Spleen (tissue), 13 donors: ENCODE results near the gene CCDC195. TPM values are rescaled to one million over a fixed set of nuclear protein-coding genes. Genes with fewer than 3 reads are reported as not detected.

Experiments used
- DNase-seq: peaks from one replicate; pipeline ENCODE4 v3.0.0-alpha.2; 2020
- H3K27ac ChIP-seq, 8 donors: fragments of 200-600 bp; sonication (generic) in 7 of 8; 1 replicate in 4 of 8; 2 replicates in 4 of 8; pipeline versions ENCODE4 v1.5.0 to v1.8.0; 2016 to 2021; ENCODE audit warnings: inconsistent platforms in 4 of 8, mild to moderate bottlenecking in 4 of 8, moderate library complexity in 1 of 8
- H3K27me3 ChIP-seq, 7 donors: fragments of 200-600 bp; sonication (generic) in 6 of 7; replicated peaks in 1 of 7; 1 replicate in 4 of 7; 2 replicates in 3 of 7; pipeline versions ENCODE4 v1.5.0 to v1.8.0; 2016 to 2021; ENCODE audit warnings: inconsistent platforms in 3 of 7, mild to moderate bottlenecking in 1 of 7
- H3K36me3 ChIP-seq, 6 donors: fragments of 200-600 bp; sonication (generic) in 5 of 6; 1 replicate in 4 of 6; 2 replicates in 2 of 6; pipeline versions ENCODE4 v1.5.0 to v1.8.0; 2016 to 2021; ENCODE audit warnings: inconsistent platforms in 2 of 6
- H3K4me1 ChIP-seq, 6 donors: fragments of 200-600 bp; sonication (generic) in 5 of 6; 1 replicate in 3 of 6; 2 replicates in 3 of 6; pipeline versions ENCODE4 v1.5.0 to v1.8.0; 2016 to 2021; ENCODE audit warnings: inconsistent platforms in 3 of 6
- H3K4me3 ChIP-seq, 8 donors: fragments of 200-600 bp; sonication (generic) in 7 of 8; 1 replicate in 4 of 8; 2 replicates in 4 of 8; pipeline versions ENCODE4 v1.5.0 to v1.8.0; 2016 to 2021; ENCODE audit warnings: inconsistent platforms in 4 of 8, mild to moderate bottlenecking in 4 of 8, moderate library complexity in 2 of 8
- H3K9me3 ChIP-seq, 8 donors: fragments of 200-600 bp; sonication (generic) in 7 of 8; 1 replicate in 4 of 8; 2 replicates in 4 of 8; pipeline versions ENCODE4 v1.5.0 to v1.8.0; 2016 to 2021; ENCODE audit warnings: inconsistent platforms in 4 of 8
- CTCF ChIP-seq, 11 experiments: fragments of 200-600 bp in 7 of 11; fragments of 450-650 bp in 4 of 11; sonication (generic) in 4 of 11; IDR thresholded peaks in 8 of 11; conservative IDR thresholded peaks in 3 of 11; 1 replicate in 7 of 11; 2 replicates in 4 of 11; pipeline versions ENCODE4 v1.4.0 to v1.8.0; 2016 to 2021; ENCODE audit warnings: antibody characterized with exemption in 11 of 11, inconsistent platforms in 4 of 11, mild to moderate bottlenecking in 1 of 11
- POLR2A ChIP-seq, 3 donors: fragments of 450-650 bp; IDR thresholded peaks; one replicate each; pipeline ENCODE4 v1.5.1; 2017; ENCODE audit warnings: antibody characterized with exemption in 3 of 3, mild to moderate bottlenecking in 1 of 3
- POLR2AphosphoS5 ChIP-seq, 3 donors: sonication (generic); formaldehyde crosslinking; IDR thresholded peaks; one replicate each; pipeline ENCODE4 v1.5.1; 2017; ENCODE audit warnings: antibody characterized with exemption in 3 of 3
- WGBS, 5 donors: extraction: QIAGEN DNeasy Blood & Tissue Kit in 3 of 5; methylation state at CpG; one replicate each; pipeline versions ENCODE4 v1.1.5 to v1.1.7; 2013 to 2018; 5-methylcytosine and 5-hydroxymethylcytosine counted together
- intact Hi-C: fragments of 100-400 bp; cut with DNase I; formaldehyde crosslinking; loops from one replicate; pipeline ENCODE4 v1.15.0; 2023; ENCODE audit warnings: low total_unique reads
- long read RNA-seq, 2 donors: transcript quantifications; one replicate each; lab custom pipeline, GENCODE V29; 2026
- polyA plus RNA-seq, 3 donors: library from polyadenylated mRNA; stranded (reverse); fragments of 200-250 nt; gene quantifications; one replicate each; pipeline ENCODE4 v1.2.1, GENCODE V29; 2013
- total RNA-seq, 7 donors: library from RNA; depleted of rRNA in 3 of 7; stranded (reverse); fragments of >200 nt in 3 of 7; fragmentation: NEBNext Ultra II Directional in 4 of 7; extraction: Animal tissue kit (Norgen Biotek cat#: 25700) in 4 of 7; gene quantifications; one replicate each; pipeline versions ENCODE4 v1.1.0 to v1.2.1, GENCODE V29; 2016 to 2021
- donor health status: healthy with polysubstance abuse.
- donor health status: DM: no; HTN: no; CAD: no; lungs with moderate emphysema.
- donor health status: DM: no; HTN: no; CAD: no.
- donor health status: Bipolar disorder and iron deficiency.
- donor health status: healthy.
- donor health status: DM: no; HTN: no; CAD: no.
- donor health status: DM: yes; HTN: yes; CAD: no.

The CCDC195 gene
- total RNA-seq (not detected), polyA plus RNA-seq (not detected)
- long read RNA-seq, donor 1, result 0 reads
- long read RNA-seq, donor 2, result 0 reads

GRCh38 chr2:224716201-224716600 lies at the start of gene CCDC195:
Gene CCDC195 (minus strand): TSS chr2:224716365. CDS start chr2:224716365, 0 bp downstream.
- WGBS, 5 donors, result 87 to 97% (median 93%) methylated on average over 5 of the region's 5 CpGs
- no peak within 1 kb of the TSS for H3K4me3 ChIP-seq

GRCh38 chr2:224764565-224765236 lies 48.5 kb upstream of the CCDC195 start:
- peaks cover 6 to 100% (median 69%) of the 10 kb centered on the region in 6 donors for H3K36me3 ChIP-seq
- TF ChIP-seq CTCF (IDR thresholded peaks at IDR 0.05 in 8 of 11, conservative IDR thresholded peaks at IDR 0.05 in 3 of 11) (no peak), POLR2AphosphoS5 (IDR thresholded peaks at IDR 0.05) (no peak), POLR2A (IDR thresholded peaks at IDR 0.05) (no peak)

More at GRCh38 chr2:224716201-224716600, at the start of gene CCDC195:
- Histone ChIP-seq H3K9me3 (peaks cover 0 to 5% (median 0%) of the 10 kb centered on the region in 8 donors), H3K27me3 (no peaks in the 10 kb centered on the region), H3K36me3 (no peaks in the 10 kb centered on the region), H3K27ac (no peak within 1 kb of the TSS), H3K4me1 (no peaks in the 10 kb centered on the region)
- TF ChIP-seq POLR2A (IDR thresholded peaks at IDR 0.05) (no peak), CTCF (IDR thresholded peaks at IDR 0.05 in 8 of 11, conservative IDR thresholded peaks at IDR 0.05 in 3 of 11) (no peak), POLR2AphosphoS5 (IDR thresholded peaks at IDR 0.05) (no peak)
- no peak for DNase-seq
- intact Hi-C loops, result no loop called here

GRCh38 chr2:224757934-224758548 lies 41.9 kb upstream of the CCDC195 start:
- peaks cover 2 to 54% (median 22%) of the 10 kb centered on the region in 6 donors for H3K36me3 ChIP-seq
- H3K9me3 ChIP-seq, result peaks cover 7 to 43% (median 35%) of the 10 kb centered on the region in 8 donors
- H3K27me3 ChIP-seq, result no peaks in the 10 kb centered on the region
- H3K27ac ChIP-seq, result no peak overlapping the region
- WGBS, 5 donors, result 88 to 97% (median 93%) methylated on average over 3 of the region's 3 CpGs
- DNase-seq, result no peak
- no peaks in the 10 kb centered on the region for H3K4me1 ChIP-seq
- intact Hi-C loops, result no loop called here
- H3K4me3 ChIP-seq, result no peak overlapping the region
- TF ChIP-seq CTCF (IDR thresholded peaks at IDR 0.05 in 8 of 11, conservative IDR thresholded peaks at IDR 0.05 in 3 of 11) (no peak), POLR2AphosphoS5 (IDR thresholded peaks at IDR 0.05) (peak in 1 of 3 donors; percentile 10), POLR2A (IDR thresholded peaks at IDR 0.05) (no peak)

More at GRCh38 chr2:224764565-224765236, 48.5 kb upstream of the CCDC195 start:
- Histone ChIP-seq H3K4me1 (peaks cover 0 to 14% (median 0%) of the 10 kb centered on the region in 6 donors), H3K27me3 (no peaks in the 10 kb centered on the region), H3K9me3 (peaks cover 0 to 10% (median 3%) of the 10 kb centered on the region in 8 donors), H3K4me3 (no peak overlapping the region), H3K27ac (peak overlapping the region in 5 of 8 donors; percentile 9 to 45 (median 31))
- intact Hi-C loops, result loop anchor here (10.0 kb wide), 1 partner anchor 410 kb away; no protein-coding TSS in a partner anchor
- no peak for DNase-seq
- WGBS, 5 donors, result 72 to 82% (median 80%) methylated on average over 2 of the region's 2 CpGs
